ENCODE results near the gene CERT1. TPM values are rescaled to one million over a fixed set of nuclear protein-coding genes. Genes with fewer than 3 reads are reported as not detected.

The CERT1 gene
- polyA plus RNA-seq, 1 experiment = 4.5 TPM

Small RNAs within 50 kb of the gene (small RNA-seq; reads per million reads assigned to genes)
- not detected for gene RNU7-175P (ENCODE audit: insufficient read length, low read depth, low replicate concordance)

Other genes starting within 250 kb of the CERT1 start
- 8.1 and 14.5 TPM in 2 replicates for gene HMGCR, start 174.4 kb downstream of the CERT1 start, polyA plus RNA-seq (2011; rRNA removed)
- 11.8 and 26.1 TPM in 2 replicates for gene POLK, start 262 bp upstream of the CERT1 start, polyA plus RNA-seq (2011; rRNA removed)
- gene ANKDD1B, start 99.8 kb upstream of the CERT1 start, polyA plus RNA-seq (2011; rRNA removed) = 0.18 and 0.32 TPM in 2 replicates
- gene POC5, start 205.8 kb upstream of the CERT1 start, polyA plus RNA-seq (2011; rRNA removed) = 8.4 and 11.3 TPM in 2 replicates